GM21447 (cell line): ENCODE data around the gene GPD2.

Experiments
- ATAC-seq: cut with Tn5 transposase; IDR thresholded peaks from one replicate; pipeline ENCODE4 v1.9.1; 2021; ENCODE audit not compliant: unreplicated experiment

Gene GPD2

GRCh38 chr2:156435718-156436496 lies at the start of gene GPD2:
Gene GPD2, plus strand, starts transcription at chr2:156436379. Its CDS starts 39,727 bp downstream, at chr2:156476106.
- peak; percentile 42 for ATAC-seq

GRCh38 chr2:156394033-156394741 lies 42.0 kb upstream of the GPD2 start:
- no peak for ATAC-seq

- ATAC-seq = peak; percentile 51
These were observed 40.1 kb upstream of the GPD2 start for GRCh38 chr2:156396126-156396525.

DNA sequence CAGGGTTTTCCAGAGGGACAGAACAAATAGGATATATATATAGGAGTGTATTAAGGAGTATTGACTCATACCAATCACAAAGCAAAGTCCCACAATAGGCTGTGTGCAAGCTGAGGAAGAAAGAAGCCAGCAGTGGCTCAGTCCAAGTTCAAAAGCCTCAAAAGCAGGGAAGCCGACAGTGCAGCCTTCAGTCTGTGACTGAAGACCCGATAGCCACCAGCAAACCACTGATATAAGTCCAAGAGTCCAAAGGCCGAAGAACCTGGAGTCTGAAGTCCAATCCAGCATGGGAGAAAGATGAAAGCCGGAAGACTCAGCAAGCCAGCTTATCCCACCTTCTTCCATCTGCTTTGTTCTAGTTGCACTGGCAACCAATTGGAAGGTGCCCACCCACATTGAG lies 39.0 kb upstream of the GPD2 start:
- no peak for ATAC-seq

- no peak for ATAC-seq
These were observed 38.0 kb upstream of the GPD2 start for GRCh38 chr2:156398176-156398575.

DNA sequence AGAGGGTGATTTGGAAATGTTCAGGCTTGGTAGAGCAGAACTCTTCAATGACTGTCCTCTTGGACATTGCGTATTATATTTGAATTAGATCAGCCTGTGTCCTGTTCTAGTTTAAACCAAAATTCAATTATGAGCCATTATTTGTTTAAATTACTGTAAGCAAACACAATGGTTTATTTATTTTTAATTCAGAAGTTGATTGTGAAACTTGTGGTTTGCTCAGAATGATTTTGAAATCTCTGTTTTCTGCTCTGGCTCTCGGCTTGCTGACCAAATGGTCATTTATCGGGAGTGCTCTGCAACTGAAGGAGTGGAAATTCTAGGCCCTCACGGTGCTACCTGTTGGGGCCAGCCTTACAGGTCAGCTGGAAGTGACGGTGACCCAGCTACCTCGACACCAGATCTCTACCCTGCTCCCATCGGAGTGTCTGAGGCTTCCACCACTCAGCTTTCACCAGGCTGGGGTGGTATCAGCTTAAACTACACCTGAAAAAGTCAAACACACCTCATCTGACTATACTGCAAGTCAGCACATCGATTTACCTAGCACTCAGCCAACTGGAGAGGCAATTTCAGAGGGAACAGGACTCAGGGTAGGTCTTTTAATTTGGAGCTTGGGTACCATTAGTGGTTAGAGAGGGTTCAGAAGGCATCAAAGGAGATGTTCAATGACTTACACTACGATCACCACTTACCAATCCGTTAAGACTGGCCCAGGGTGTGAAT lies 36.8 kb upstream of the GPD2 start:
- no peak for ATAC-seq

DNA sequence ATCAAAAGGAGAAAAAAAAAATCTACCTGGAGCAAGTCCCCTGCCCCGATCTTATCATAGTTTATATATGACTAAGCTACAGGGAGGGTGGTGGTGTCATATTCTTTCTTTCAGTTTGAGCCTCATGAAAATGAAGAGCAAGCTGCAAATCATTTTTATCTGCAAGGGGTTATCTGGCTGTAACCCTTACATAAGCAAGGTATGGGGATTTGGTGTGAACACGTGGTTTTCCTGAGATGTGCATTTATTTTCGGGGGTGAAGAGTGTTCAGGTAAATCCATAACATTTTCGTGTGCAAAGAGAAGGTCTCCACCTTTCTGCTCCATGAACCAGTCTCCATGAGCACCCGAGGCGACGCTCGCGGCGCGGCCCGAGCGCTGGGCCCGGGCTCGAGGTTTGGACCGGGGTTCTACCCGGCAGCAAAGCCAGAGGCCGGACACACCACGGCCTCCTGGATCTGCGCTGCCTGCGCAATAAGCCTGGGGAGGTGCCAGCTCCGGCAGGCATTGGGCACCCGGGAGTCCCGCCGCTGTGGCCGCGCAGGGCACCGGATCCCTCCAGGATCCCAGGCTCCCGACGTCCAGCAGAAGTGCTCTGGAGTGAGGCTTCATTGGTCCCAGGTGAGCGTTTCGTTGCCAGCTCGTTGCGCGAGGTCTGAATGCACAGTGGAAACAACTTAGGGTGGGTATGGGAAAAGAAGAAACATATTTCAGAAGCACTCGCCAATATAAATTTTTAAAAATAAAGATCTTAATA lies 36.1 kb upstream of the GPD2 start:
- ATAC-seq = peak; percentile 37

GRCh38 chr2:156400706-156401678 lies 35.2 kb upstream of the GPD2 start:
- peak; percentile 54 for ATAC-seq

DNA sequence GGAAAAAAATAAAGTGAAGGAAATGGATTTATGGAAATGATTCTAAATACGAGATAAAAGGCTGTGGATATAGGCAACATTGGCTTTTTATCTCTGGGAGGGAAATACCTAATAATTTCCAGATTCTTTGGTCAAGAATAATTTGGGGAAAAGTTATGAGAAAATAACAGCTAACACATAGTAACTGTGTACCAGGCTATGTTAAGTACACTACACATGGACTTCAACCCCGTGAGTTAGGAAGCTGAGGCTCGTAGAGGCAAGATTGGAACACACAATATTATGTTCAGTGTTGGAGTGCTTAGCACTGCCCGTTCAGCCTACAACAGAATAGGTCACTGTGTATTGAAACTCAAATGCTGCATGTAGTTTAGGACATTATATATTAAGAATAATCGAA lies 34.3 kb upstream of the GPD2 start:
- no peak for ATAC-seq

DNA sequence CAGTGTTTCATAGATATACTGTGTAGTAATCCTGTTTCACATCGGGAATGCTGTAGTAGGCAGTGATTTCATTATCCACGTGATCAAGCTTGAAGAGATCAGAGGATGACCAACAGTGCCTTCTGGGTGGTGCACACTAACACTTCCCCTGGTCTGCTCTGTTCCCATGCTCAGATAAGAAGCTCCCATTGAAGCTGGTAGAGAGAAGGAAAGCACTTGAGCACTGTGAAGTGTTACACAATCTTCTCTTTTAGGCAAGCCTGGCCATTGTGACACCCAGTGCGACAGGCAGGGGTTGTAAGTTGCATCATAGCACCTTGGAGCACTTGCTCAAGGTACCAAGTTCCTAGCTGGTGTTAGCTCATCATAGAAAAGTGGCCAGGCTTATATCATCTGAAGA lies 30.6 kb upstream of the GPD2 start:
- ATAC-seq = no peak

- ATAC-seq = no peak
These were observed 24.3 kb upstream of the GPD2 start for GRCh38 chr2:156411835-156412234.

- no peak for ATAC-seq
These were observed 14.3 kb upstream of the GPD2 start for GRCh38 chr2:156421851-156422250.

- no peak for ATAC-seq
These were observed 12.4 kb upstream of the GPD2 start for GRCh38 chr2:156423674-156424282.

DNA sequence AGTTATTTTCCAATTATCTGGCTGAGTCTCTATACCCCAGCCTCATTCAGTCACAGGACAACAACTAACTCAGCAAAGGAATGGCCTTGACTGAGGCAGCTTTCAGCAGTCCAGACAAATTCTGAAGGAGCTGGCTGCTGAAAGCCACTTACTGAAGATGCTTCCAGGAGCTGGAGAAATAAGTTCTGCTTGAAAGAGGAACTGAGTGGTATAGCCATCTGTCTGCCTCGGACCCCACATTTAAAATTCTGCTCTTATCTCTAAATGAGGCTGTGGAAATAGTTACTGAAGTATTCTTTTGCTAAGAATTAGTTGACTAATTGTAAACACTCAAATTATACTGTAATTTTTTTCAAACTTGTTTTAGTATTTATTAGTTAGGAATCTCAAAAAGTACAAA lies 9.1 kb upstream of the GPD2 start:
- no peak for ATAC-seq

- ATAC-seq = no peak
These were observed 7.0 kb upstream of the GPD2 start for GRCh38 chr2:156429211-156429610.

DNA sequence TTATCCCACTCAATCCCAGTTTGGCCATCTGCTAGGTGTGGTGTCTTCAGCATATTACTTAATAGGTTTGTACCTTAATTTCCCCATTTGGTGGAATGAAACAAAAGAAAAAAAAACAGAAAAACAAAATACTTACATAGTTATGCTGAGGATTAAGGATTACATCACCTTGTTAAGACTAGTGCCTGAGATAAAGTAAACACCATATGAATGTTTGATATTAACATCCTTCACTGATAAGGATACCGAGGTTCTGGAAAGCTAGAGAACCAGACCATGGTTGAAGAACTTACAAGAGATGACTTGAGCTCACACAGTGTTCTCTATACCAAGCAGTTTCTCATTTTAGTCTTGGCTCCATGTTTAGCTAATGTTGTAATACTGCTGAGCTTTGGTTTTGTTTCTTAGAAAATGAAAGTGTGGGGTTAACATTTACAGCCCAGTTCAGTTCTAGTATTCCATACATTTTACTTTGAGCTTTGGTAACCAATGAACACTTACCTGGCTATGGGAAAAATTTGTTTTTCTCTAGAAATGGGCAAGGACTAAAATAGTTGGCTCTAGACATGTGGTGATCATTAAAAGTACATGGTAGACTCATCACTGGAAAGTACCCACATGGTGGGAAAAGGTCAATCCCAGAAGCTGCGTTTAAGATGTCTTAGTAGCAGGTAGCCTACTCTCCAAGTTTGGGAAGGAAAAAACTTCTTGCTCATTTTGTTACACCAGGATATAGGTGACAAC lies 5.8 kb upstream of the GPD2 start:
- ATAC-seq = peak; percentile 26

DNA sequence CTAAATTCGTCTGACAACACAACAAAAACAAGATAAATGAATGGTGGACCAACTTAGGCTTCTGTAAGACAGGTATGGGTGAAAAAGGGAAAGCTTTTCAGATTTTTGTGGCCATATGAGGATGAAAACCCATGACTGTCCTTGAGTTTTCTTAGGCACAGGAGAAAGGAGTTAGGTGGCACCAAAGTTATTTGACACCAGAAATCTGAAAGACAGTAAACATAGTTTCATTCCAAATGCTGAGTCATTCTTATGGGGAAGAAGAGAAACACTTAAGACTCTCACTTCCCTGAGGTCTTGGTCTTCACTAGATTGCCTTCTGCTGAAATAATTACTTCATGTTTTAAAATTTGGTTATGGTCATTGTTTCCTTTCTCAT lies 5.2 kb upstream of the GPD2 start:
- peak; percentile 74 for ATAC-seq

GRCh38 chr2:156434461-156435291 lies 1.5 kb upstream of the GPD2 start:
- ATAC-seq = no peak
